HepG2 (cell line): ENCODE measurements around the gene DENND4B. TPM values are rescaled to one million over a fixed set of nuclear protein-coding genes. Genes with fewer than 3 reads are reported as not detected.

Source experiments
- EEA1 ChIP-seq: sonication (generic); formaldehyde crosslinking; IDR thresholded peaks from 2 replicates; pipeline ENCODE4 v1.5.1; 2020; ENCODE audit warnings: mild to moderate bottlenecking, missing genetic modification reagents, borderline replicate concordance
- EHMT2 ChIP-seq: fragments of 200-600 bp; sonication (generic); IDR thresholded peaks from 2 replicates; pipeline ENCODE4 v1.7.0; 2017; ENCODE audit warnings: antibody characterized with exemption, low read depth, low read length, borderline replicate concordance
- GATAD2A ChIP-seq: IDR thresholded peaks from 2 replicates; pipeline ENCODE4 v1.6.1; 2016
- GLMP ChIP-seq: sonication (generic); formaldehyde crosslinking; IDR thresholded peaks from 2 replicates; pipeline ENCODE4 v1.9.0; 2021; ENCODE audit warnings: missing genetic modification reagents, mild to moderate bottlenecking, borderline replicate concordance
- HMGXB3 ChIP-seq: sonication (generic); formaldehyde crosslinking; IDR thresholded peaks from 2 replicates; pipeline ENCODE4 v1.4.0; 2020; ENCODE audit warnings: missing genetic modification reagents, borderline replicate concordance
- HOXA3 ChIP-seq: sonication (generic); formaldehyde crosslinking; IDR thresholded peaks from 2 replicates; pipeline ENCODE4 v1.5.0; 2020; ENCODE audit warnings: missing genetic modification reagents
- JARID2 ChIP-seq: sonication (generic); formaldehyde crosslinking; IDR thresholded peaks from 2 replicates; pipeline ENCODE4 v1.8.1; 2023; ENCODE audit warnings: missing genetic modification reagents, inconsistent platforms; ENCODE audit not compliant: insufficient replicate concordance
- PHF5A ChIP-seq: IDR thresholded peaks from one replicate; pipeline ENCODE4 v1.6.1; 2018; ENCODE audit warnings: low read depth, missing genetic modification reagents; ENCODE audit not compliant: unreplicated experiment
- PITX1 ChIP-seq: sonication (generic); formaldehyde crosslinking; IDR thresholded peaks from 2 replicates; pipeline ENCODE4 v1.5.1; 2020; ENCODE audit warnings: mild to moderate bottlenecking, missing genetic modification reagents
- RERE ChIP-seq: IDR thresholded peaks from 2 replicates; pipeline ENCODE4 v1.6.1; 2016; ENCODE audit warnings: low read depth, missing genetic modification reagents, missing compliant biosample characterization
- SKI ChIP-seq: fragments of 450-650 bp; IDR thresholded peaks from one replicate; pipeline ENCODE4 v1.6.1; 2018; ENCODE audit warnings: mild to moderate bottlenecking; ENCODE audit not compliant: partially characterized antibody
- ZNF260 ChIP-seq: sonication (generic); formaldehyde crosslinking; IDR thresholded peaks from 2 replicates; pipeline ENCODE4 v1.4.0; 2020; ENCODE audit warnings: missing genetic modification reagents, low read depth, mild to moderate bottlenecking, borderline replicate concordance
- ZNF292 ChIP-seq: sonication (generic); formaldehyde crosslinking; IDR thresholded peaks from 2 replicates; pipeline ENCODE4 v1.8.1; 2022; ENCODE audit warnings: mild to moderate bottlenecking, low read depth, missing genetic modification reagents, borderline replicate concordance
- ZNF629 ChIP-seq: sonication (generic); formaldehyde crosslinking; conservative IDR thresholded peaks from 2 replicates; pipeline ENCODE4 v1.5.0; 2020; ENCODE audit warnings: missing genetic modification reagents
- ZNF670 ChIP-seq: sonication (generic); formaldehyde crosslinking; IDR thresholded peaks from 2 replicates; pipeline ENCODE4 v1.8.0; 2022; ENCODE audit warnings: mild to moderate bottlenecking, missing genetic modification reagents, borderline replicate concordance
- polyA plus RNA-seq, 8 experiments: library from polyadenylated mRNA; depleted of rRNA in 3 of 8; stranded (reverse) in 7 of 8; unstranded in 1 of 8; fragments of >200 nt; fragmentation: Illumina TruSeq in 4 of 8; extraction: Trizol in 4 of 8; gene quantifications; 2 replicates each; pipeline versions ENCODE4 v1.2.1 to v1.2.3, GENCODE V29; 2011 to 2016; ENCODE audit warnings: low read depth in 4 of 8, missing spikeins in 1 of 8, mixed read lengths in 1 of 8; ENCODE audit not compliant: insufficient read depth in 1 of 8
- total RNA-seq, 5 experiments: library from RNA; depleted of rRNA; stranded (reverse); fragments of >200 nt; fragmentation: Illumina TruSeq; extraction: Trizol; gene quantifications; 2 replicates each; pipeline ENCODE4 v1.2.3, GENCODE V29; 2016; ENCODE audit warnings: low read depth in 1 of 5

The DENND4B gene
- total and polyA plus RNA-seq, 2 of the 13 experiments (the other 11 are each of a cell fraction or from before 2014, with no cell fraction given), result 15.1 to 20.3 TPM

- TF ChIP-seq HMGXB3 (CRISPR knock-in tag) (peak; percentile 94), EHMT2 (peak; percentile 86; the same call in 1 of the 2 replicates), PHF5A (CRISPR knock-in tag) (no peak), ZNF629 (CRISPR knock-in tag) (no peak), GATAD2A (CRISPR knock-in tag) (peak; percentile 82), ZNF670 (CRISPR knock-in tag) (no peak), PITX1 (peak; percentile 79; the same call in 1 of the 2 replicates), SKI (peak; percentile 38), ZNF292 (peak; percentile 51; the same call in 1 of the 2 replicates), ZNF260 (no peak), GLMP (CRISPR knock-in tag) (no peak), HOXA3 (CRISPR knock-in tag) (peak; percentile 38; the same call in 1 of the 2 replicates), JARID2 (CRISPR knock-in tag) (no peak), EEA1 (CRISPR knock-in tag) (no peak), RERE (0 out of 2 replicates have a peak, but pooled peaks have one; percentile 22)
Observed at GRCh38 chr1:153953859-153954365, 7.4 kb upstream of the DENND4B start (continued).
